GM23338 (cell line): ENCODE measurements around the gene SPRED3. TPM values are rescaled to one million over a fixed set of nuclear protein-coding genes. Genes with fewer than 3 reads are reported as not detected.

ENCODE experiments used
- ATAC-seq: fragments of 200-7000 bp; cut with Tn5 transposase; 3 replicates; pipeline ENCODE4 v1.9.1; 2020
- DNase-seq: peaks from one replicate; pipeline ENCODE4 v3.0.0-alpha.2; 2015; ENCODE audit warnings: low spot score
- H2AFZ ChIP-seq: fragments of 200-600 bp; sonication (generic); 2 replicates; pipeline ENCODE4 v1.8.0; 2016; ENCODE audit warnings: antibody characterized with exemption, mild to moderate bottlenecking, moderate library complexity
- H3F3A ChIP-seq: fragments of 200-600 bp; sonication (generic); replicated peaks from 2 replicates; pipeline ENCODE4 v1.8.0; 2017; ENCODE audit warnings: antibody characterized with exemption, mixed run types, low read depth
- H3K27ac ChIP-seq: fragments of 200-600 bp; sonication (generic); 2 replicates; pipeline ENCODE4 v1.6.1; 2016; ENCODE audit warnings: low read depth
- H3K27me3 ChIP-seq: fragments of 200-600 bp; sonication (generic); 2 replicates; pipeline ENCODE4 v1.8.0; 2016; ENCODE audit warnings: mild to moderate bottlenecking, mixed run types, moderate library complexity; ENCODE audit not compliant: insufficient read depth
- H3K36me3 ChIP-seq: fragments of 200-600 bp; sonication (generic); 2 replicates; pipeline ENCODE4 v1.8.0; 2016; ENCODE audit warnings: mild to moderate bottlenecking; ENCODE audit not compliant: insufficient read depth
- H3K4me1 ChIP-seq: fragments of 200-600 bp; sonication (generic); 2 replicates; pipeline ENCODE4 v1.8.0; 2016; ENCODE audit warnings: mild to moderate bottlenecking, moderate library complexity; ENCODE audit not compliant: insufficient read depth
- H3K4me2 ChIP-seq: fragments of 200-600 bp; sonication (generic); 2 replicates; pipeline ENCODE4 v1.7.1; 2017; ENCODE audit warnings: mixed run types
- H3K4me3 ChIP-seq: fragments of 200-600 bp; sonication (generic); 2 replicates; pipeline ENCODE4 v1.6.1; 2016; ENCODE audit warnings: mixed run types
- H3K79me2 ChIP-seq: fragments of 200-600 bp; sonication (generic); replicated peaks from 2 replicates; pipeline ENCODE4 v1.8.0; 2017; ENCODE audit warnings: mild to moderate bottlenecking; ENCODE audit not compliant: insufficient read depth
- H3K9me2 ChIP-seq: fragments of 200-600 bp; sonication (generic); 2 replicates; pipeline ENCODE4 v1.8.0; 2017; ENCODE audit not compliant: insufficient read depth
- H4K20me1 ChIP-seq: fragments of 200-600 bp; sonication (generic); replicated peaks from 2 replicates; pipeline ENCODE4 v1.8.0; 2017; ENCODE audit warnings: mild to moderate bottlenecking; ENCODE audit not compliant: insufficient read depth
- H3K27ac Mint-ChIP-seq: 2 replicates; pipeline ENCODE4 v1.8.0; 2020; ENCODE audit warnings: inconsistent platforms, mild to moderate bottlenecking, moderate library complexity, mixed read lengths
- H3K27me3 Mint-ChIP-seq: 3 replicates; pipeline ENCODE4 v1.8.0; 2022; ENCODE audit warnings: low read depth, mild to moderate bottlenecking, moderate library complexity, mixed read lengths, inconsistent platforms; ENCODE audit not compliant: insufficient read depth, poor library complexity
- H3K36me3 Mint-ChIP-seq: 3 replicates; pipeline ENCODE4 v1.8.0; 2021; ENCODE audit warnings: low read depth, mild to moderate bottlenecking, inconsistent platforms, moderate library complexity, mixed read lengths
- H3K4me1 Mint-ChIP-seq: 3 replicates; pipeline ENCODE4 v1.8.0; 2020; ENCODE audit warnings: mild to moderate bottlenecking, inconsistent platforms, mixed read lengths
- H3K4me3 Mint-ChIP-seq: 3 replicates; pipeline ENCODE4 v1.8.0; 2021; ENCODE audit warnings: moderate library complexity, mild to moderate bottlenecking, inconsistent platforms, mixed read lengths
- H3K9me3 Mint-ChIP-seq: 3 replicates; pipeline ENCODE4 v1.8.0; 2020; ENCODE audit warnings: moderate library complexity, mild to moderate bottlenecking, inconsistent platforms, mixed read lengths
- CREB1 ChIP-seq: fragments of 250-450 bp; sonication (Bioruptor Pico); IDR thresholded peaks from 2 replicates; pipeline ENCODE4 v1.5.0; 2020; ENCODE audit warnings: low read depth, mild to moderate bottlenecking, moderate library complexity
- EZH2 ChIP-seq: fragments of 200-600 bp; sonication (generic); IDR thresholded peaks from one replicate; pipeline ENCODE4 v1.8.0; 2017; ENCODE audit warnings: antibody characterized with exemption, mild to moderate bottlenecking, low read depth; ENCODE audit not compliant: unreplicated experiment
- EZH2phosphoT487 ChIP-seq: fragments of 200-600 bp; sonication (generic); IDR thresholded peaks from one replicate; pipeline ENCODE4 v1.8.1; 2018; ENCODE audit warnings: antibody characterized with exemption; ENCODE audit not compliant: unreplicated experiment
- JUNB ChIP-seq: IDR thresholded peaks from one replicate; pipeline ENCODE4 v1.6.1; 2016; ENCODE audit warnings: antibody characterized with exemption; ENCODE audit not compliant: unreplicated experiment
- NANOG ChIP-seq: IDR thresholded peaks from 2 replicates; pipeline ENCODE4 v1.6.1; 2016; ENCODE audit warnings: antibody characterized with exemption, borderline replicate concordance
- POLR2AphosphoS5 ChIP-seq: IDR thresholded peaks from 2 replicates; pipeline ENCODE4 v1.6.1; 2016; ENCODE audit warnings: antibody characterized with exemption, low read depth
- STAT1 ChIP-seq: IDR thresholded peaks from one replicate; pipeline ENCODE4 v1.6.1; 2016; ENCODE audit warnings: antibody characterized with exemption; ENCODE audit not compliant: unreplicated experiment
- ZNF114 ChIP-seq: fragments of 250-450 bp; sonication (Bioruptor Pico); IDR thresholded peaks from 2 replicates; pipeline ENCODE4 v1.5.0; 2020; ENCODE audit warnings: mild to moderate bottlenecking, moderate library complexity
- ZNF331 ChIP-seq: fragments of 250-450 bp; sonication (Bioruptor Pico); IDR thresholded peaks from 2 replicates; pipeline ENCODE4 v1.5.0; 2020; ENCODE audit warnings: low read depth, mild to moderate bottlenecking, moderate library complexity
- polyA plus RNA-seq: library from polyadenylated mRNA; unstranded; fragments of >200 nt; fragmentation: Nextera tagmentation; extraction: Ambion mirVana; gene quantifications from 2 replicates; pipeline ENCODE4 v1.2.1, GENCODE V29; 2016
- total RNA-seq: library from RNA; depleted of rRNA; stranded (reverse); fragments of >200 nt; shearing (Covaris generic); gene quantifications from 2 replicates; pipeline ENCODE4 v1.2.3, GENCODE V29; 2014
- TF ChIP-seq, protein P1 (sequence below): fragments of 250-450 bp; sonication (Bioruptor Pico); IDR thresholded peaks from 2 replicates; pipeline ENCODE4 v1.5.0; 2020; ENCODE audit warnings: mild to moderate bottlenecking, moderate library complexity
- TF ChIP-seq, protein P2 (sequence below), 2 experiments: fragments of 200-600 bp in 1 of 2; sonication (generic) in 1 of 2; conservative IDR thresholded peaks; 2 replicates each; pipeline versions ENCODE4 v1.5.1 to v1.6.1; 2016 to 2017; ENCODE audit warnings: antibody characterized with exemption in 2 of 2, low read depth in 2 of 2, mild to moderate bottlenecking in 2 of 2, moderate library complexity in 1 of 2
- TF ChIP-seq, protein P3 (sequence below): IDR thresholded peaks from 2 replicates; pipeline ENCODE4 v1.6.1; 2016; ENCODE audit warnings: antibody characterized with exemption
- TF ChIP-seq, protein P4 (sequence below): IDR thresholded peaks from one replicate; pipeline ENCODE4 v1.6.1; 2018; ENCODE audit warnings: antibody characterized with exemption; ENCODE audit not compliant: unreplicated experiment

Gene SPRED3
- total and polyA plus RNA-seq, 2 experiments from 2014 or later = 3.9 to 11.6 TPM

DNA sequence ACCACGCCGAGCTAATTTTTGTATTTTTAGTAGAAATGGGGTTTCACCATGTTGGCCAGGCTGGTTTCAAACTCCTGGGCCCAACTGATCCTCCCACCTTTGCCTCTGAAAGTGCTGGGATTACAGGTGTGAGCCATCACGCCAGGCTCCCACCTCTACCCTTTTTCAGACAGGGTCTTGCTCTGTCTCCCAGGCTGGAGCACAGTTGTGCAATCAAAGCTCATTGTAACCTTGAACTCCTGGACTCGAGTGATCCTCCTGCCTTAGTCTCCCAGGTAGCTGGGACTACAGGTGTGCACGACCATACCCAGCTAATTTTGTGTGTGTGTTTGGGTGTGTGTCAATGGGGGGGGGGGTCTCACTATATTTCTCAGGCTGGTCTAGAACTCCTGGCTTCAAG, 35.8 kb downstream of the SPRED3 start:
- H3K9me2 ChIP-seq = no peaks in the 10 kb centered on the region
- Mint-ChIP-seq H3K27ac (no peak overlapping the region), H3K36me3 (no peaks in the 10 kb centered on the region), H3K4me1 (peaks cover 9% of the 10 kb centered on the region), H3K27me3 (peaks cover 23% of the 10 kb centered on the region), H3K9me3 (no peaks in the 10 kb centered on the region), H3K4me3 (no peak overlapping the region)
- H3K4me2 ChIP-seq = no peak overlapping the region
- no peak for DNase-seq
- no peaks in the 10 kb centered on the region for H4K20me1 ChIP-seq
- no peak overlapping the region for H2AFZ ChIP-seq
- TF ChIP-seq, protein P1, sequence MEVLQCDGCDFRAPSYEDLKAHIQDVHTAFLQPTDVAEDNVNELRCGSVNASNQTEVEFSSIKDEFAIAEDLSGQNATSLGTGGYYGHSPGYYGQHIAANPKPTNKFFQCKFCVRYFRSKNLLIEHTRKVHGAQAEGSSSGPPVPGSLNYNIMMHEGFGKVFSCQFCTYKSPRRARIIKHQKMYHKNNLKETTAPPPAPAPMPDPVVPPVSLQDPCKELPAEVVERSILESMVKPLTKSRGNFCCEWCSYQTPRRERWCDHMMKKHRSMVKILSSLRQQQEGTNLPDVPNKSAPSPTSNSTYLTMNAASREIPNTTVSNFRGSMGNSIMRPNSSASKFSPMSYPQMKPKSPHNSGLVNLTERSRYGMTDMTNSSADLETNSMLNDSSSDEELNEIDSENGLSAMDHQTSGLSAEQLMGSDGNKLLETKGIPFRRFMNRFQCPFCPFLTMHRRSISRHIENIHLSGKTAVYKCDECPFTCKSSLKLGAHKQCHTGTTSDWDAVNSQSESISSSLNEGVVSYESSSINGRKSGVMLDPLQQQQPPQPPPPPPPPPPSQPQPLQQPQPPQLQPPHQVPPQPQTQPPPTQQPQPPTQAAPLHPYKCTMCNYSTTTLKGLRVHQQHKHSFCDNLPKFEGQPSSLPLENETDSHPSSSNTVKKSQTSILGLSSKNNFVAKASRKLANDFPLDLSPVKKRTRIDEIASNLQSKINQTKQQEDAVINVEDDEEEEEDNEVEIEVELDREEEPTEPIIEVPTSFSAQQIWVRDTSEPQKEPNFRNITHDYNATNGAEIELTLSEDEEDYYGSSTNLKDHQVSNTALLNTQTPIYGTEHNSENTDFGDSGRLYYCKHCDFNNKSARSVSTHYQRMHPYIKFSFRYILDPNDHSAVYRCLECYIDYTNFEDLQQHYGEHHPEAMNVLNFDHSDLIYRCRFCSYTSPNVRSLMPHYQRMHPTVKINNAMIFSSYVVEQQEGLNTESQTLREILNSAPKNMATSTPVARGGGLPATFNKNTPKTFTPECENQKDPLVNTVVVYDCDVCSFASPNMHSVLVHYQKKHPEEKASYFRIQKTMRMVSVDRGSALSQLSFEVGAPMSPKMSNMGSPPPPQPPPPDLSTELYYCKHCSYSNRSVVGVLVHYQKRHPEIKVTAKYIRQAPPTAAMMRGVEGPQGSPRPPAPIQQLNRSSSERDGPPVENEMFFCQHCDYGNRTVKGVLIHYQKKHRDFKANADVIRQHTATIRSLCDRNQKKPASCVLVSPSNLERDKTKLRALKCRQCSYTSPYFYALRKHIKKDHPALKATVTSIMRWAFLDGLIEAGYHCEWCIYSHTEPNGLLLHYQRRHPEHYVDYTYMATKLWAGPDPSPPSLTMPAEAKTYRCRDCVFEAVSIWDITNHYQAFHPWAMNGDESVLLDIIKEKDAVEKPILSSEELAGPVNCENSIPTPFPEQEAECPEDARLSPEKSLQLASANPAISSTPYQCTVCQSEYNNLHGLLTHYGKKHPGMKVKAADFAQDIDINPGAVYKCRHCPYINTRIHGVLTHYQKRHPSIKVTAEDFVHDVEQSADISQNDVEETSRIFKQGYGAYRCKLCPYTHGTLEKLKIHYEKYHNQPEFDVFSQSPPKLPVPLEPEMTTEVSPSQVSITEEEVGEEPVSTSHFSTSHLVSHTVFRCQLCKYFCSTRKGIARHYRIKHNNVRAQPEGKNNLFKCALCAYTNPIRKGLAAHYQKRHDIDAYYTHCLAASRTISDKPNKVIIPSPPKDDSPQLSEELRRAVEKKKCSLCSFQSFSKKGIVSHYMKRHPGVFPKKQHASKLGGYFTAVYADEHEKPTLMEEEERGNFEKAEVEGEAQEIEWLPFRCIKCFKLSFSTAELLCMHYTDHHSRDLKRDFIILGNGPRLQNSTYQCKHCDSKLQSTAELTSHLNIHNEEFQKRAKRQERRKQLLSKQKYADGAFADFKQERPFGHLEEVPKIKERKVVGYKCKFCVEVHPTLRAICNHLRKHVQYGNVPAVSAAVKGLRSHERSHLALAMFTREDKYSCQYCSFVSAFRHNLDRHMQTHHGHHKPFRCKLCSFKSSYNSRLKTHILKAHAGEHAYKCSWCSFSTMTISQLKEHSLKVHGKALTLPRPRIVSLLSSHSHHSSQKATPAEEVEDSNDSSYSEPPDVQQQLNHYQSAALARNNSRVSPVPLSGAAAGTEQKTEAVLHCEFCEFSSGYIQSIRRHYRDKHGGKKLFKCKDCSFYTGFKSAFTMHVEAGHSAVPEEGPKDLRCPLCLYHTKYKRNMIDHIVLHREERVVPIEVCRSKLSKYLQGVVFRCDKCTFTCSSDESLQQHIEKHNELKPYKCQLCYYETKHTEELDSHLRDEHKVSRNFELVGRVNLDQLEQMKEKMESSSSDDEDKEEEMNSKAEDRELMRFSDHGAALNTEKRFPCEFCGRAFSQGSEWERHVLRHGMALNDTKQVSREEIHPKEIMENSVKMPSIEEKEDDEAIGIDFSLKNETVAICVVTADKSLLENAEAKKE = no peak
- TF ChIP-seq, protein P2, sequence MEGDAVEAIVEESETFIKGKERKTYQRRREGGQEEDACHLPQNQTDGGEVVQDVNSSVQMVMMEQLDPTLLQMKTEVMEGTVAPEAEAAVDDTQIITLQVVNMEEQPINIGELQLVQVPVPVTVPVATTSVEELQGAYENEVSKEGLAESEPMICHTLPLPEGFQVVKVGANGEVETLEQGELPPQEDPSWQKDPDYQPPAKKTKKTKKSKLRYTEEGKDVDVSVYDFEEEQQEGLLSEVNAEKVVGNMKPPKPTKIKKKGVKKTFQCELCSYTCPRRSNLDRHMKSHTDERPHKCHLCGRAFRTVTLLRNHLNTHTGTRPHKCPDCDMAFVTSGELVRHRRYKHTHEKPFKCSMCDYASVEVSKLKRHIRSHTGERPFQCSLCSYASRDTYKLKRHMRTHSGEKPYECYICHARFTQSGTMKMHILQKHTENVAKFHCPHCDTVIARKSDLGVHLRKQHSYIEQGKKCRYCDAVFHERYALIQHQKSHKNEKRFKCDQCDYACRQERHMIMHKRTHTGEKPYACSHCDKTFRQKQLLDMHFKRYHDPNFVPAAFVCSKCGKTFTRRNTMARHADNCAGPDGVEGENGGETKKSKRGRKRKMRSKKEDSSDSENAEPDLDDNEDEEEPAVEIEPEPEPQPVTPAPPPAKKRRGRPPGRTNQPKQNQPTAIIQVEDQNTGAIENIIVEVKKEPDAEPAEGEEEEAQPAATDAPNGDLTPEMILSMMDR (conservative IDR thresholded peaks at IDR 0.05; ENCODE audit: low read depth in 2 of 2) = no peak
- TF ChIP-seq POLR2AphosphoS5 = no peak
- TF ChIP-seq CREB1 (CRISPR knock-in tag) = no peak
- no peak for TF ChIP-seq EZH2phosphoT487
- no peak for TF ChIP-seq NANOG
- no peak for TF ChIP-seq ZNF331 (CRISPR knock-in tag)
- TF ChIP-seq STAT1 = no peak
- no peak for TF ChIP-seq EZH2
- no peak for TF ChIP-seq JUNB
- TF ChIP-seq, protein P3, sequence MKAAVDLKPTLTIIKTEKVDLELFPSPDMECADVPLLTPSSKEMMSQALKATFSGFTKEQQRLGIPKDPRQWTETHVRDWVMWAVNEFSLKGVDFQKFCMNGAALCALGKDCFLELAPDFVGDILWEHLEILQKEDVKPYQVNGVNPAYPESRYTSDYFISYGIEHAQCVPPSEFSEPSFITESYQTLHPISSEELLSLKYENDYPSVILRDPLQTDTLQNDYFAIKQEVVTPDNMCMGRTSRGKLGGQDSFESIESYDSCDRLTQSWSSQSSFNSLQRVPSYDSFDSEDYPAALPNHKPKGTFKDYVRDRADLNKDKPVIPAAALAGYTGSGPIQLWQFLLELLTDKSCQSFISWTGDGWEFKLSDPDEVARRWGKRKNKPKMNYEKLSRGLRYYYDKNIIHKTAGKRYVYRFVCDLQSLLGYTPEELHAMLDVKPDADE = no peak
- TF ChIP-seq ZNF114 (CRISPR knock-in tag) = no peak
- TF ChIP-seq, protein P4, sequence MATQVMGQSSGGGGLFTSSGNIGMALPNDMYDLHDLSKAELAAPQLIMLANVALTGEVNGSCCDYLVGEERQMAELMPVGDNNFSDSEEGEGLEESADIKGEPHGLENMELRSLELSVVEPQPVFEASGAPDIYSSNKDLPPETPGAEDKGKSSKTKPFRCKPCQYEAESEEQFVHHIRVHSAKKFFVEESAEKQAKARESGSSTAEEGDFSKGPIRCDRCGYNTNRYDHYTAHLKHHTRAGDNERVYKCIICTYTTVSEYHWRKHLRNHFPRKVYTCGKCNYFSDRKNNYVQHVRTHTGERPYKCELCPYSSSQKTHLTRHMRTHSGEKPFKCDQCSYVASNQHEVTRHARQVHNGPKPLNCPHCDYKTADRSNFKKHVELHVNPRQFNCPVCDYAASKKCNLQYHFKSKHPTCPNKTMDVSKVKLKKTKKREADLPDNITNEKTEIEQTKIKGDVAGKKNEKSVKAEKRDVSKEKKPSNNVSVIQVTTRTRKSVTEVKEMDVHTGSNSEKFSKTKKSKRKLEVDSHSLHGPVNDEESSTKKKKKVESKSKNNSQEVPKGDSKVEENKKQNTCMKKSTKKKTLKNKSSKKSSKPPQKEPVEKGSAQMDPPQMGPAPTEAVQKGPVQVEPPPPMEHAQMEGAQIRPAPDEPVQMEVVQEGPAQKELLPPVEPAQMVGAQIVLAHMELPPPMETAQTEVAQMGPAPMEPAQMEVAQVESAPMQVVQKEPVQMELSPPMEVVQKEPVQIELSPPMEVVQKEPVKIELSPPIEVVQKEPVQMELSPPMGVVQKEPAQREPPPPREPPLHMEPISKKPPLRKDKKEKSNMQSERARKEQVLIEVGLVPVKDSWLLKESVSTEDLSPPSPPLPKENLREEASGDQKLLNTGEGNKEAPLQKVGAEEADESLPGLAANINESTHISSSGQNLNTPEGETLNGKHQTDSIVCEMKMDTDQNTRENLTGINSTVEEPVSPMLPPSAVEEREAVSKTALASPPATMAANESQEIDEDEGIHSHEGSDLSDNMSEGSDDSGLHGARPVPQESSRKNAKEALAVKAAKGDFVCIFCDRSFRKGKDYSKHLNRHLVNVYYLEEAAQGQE = no peak
- no peak overlapping the region for H3K27ac ChIP-seq
- H3K27me3 ChIP-seq = no peaks in the 10 kb centered on the region
- peaks cover 14% of the 10 kb centered on the region; the same call in 1 of the 2 replicates for H3F3A ChIP-seq
- H3K36me3 ChIP-seq = no peaks in the 10 kb centered on the region
- H3K4me3 ChIP-seq = no peak overlapping the region
- H3K4me1 ChIP-seq = peaks cover 22% of the 10 kb centered on the region
- H3K79me2 ChIP-seq = no peaks in the 10 kb centered on the region
- no peak for ATAC-seq
